Measurements from ENCODE around the gene PCDHA10.
"Not testable (repeated sequence)": the region's sequence is repeated elsewhere in the genome, so short reads cannot be mapped to it uniquely, and the experiment has no call there.

PCDHA10 gene

GRCh38 chr5:140842798-140843733 lies 12.6 kb upstream of the PCDHA10 start:
- no peak for DNase-seq

DNA sequence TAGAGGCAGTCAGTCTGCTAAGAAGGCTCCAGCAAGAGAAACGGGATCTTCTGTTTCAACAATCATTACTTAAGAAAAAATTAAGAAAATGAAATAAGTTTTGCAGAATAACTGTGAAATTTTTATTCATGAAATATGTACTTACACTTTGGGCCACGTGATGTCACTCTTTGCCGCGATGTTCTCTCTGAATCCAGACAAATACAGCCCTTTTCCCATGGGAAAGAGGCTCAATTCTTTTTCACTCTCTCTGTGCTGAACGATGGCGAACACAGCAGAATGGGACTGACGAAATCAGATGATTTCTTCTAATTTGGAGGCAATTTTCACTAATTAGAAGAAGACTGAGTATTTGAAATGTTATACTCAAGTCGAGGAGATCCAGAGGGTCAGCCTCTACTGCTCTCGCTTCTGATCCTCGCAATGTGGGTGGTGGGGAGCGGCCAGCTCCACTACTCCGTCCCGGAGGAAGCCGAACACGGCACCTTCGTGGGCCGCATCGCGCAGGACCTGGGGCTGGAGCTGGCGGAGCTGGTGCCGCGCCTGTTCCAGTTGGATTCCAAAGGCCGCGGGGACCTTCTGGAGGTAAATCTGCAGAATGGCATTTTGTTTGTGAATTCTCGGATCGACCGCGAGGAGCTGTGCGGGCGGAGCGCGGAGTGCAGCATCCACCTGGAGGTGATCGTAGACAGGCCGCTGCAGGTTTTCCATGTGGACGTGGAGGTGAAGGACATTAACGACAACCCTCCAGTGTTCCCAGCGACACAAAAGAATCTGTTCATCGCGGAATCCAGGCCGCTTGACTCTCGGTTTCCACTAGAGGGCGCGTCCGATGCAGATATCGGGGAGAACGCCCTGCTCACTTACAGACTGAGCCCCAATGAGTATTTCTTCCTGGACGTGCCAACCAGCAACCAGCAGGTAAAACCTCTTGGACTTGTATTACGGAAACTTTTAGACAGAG lies 7.3 kb upstream of the PCDHA10 start, which contains the start of gene PCDHA9:
Gene PCDHA9, plus strand, starts transcription at position 244 of the 964 bp plus-strand sequence. Its CDS starts 114 bp downstream, at position 358.
- not testable (repeated sequence) for DNase-seq

- DNase-seq: not testable (repeated sequence)
Observed at GRCh38 chr5:140849831-140850634, 5.7 kb upstream of the PCDHA10 start.

DNA sequence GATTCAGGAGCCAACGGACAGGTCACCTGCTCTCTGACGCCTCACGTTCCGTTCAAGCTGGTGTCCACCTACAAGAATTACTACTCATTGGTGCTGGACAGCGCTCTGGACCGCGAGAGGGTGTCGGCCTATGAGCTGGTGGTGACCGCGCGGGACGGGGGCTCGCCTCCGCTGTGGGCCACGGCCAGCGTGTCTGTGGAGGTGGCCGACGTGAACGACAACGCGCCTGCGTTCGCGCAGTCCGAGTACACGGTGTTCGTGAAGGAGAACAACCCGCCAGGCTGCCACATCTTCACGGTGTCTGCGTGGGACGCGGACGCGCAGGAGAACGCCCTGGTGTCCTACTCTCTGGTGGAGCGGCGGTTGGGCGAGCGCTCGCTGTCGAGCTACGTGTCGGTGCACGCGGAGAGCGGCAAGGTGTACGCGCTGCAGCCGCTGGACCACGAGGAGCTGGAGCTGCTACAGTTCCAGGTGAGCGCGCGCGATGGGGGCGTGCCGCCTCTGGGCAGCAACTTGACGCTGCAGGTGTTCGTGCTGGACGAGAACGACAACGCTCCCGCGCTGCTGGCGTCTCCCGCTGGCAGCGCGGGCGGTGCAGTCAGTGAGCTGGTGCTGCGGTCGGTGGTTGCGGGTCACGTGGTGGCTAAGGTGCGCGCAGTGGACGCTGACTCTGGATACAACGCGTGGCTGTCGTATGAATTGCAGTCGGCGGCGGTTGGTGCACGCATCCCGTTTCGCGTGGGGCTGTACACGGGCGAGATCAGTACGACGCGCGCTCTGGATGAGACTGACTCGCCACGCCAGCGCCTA lies 1.7 kb downstream of the PCDHA10 start:
- DNase-seq: no peak

GRCh38 chr5:140857987-140858240 lies 2.2 kb downstream of the PCDHA10 start:
- no peak for DNase-seq

- no peak for DNase-seq
Observed at GRCh38 chr5:140862441-140863295, 7.0 kb downstream of the PCDHA10 start.

DNA sequence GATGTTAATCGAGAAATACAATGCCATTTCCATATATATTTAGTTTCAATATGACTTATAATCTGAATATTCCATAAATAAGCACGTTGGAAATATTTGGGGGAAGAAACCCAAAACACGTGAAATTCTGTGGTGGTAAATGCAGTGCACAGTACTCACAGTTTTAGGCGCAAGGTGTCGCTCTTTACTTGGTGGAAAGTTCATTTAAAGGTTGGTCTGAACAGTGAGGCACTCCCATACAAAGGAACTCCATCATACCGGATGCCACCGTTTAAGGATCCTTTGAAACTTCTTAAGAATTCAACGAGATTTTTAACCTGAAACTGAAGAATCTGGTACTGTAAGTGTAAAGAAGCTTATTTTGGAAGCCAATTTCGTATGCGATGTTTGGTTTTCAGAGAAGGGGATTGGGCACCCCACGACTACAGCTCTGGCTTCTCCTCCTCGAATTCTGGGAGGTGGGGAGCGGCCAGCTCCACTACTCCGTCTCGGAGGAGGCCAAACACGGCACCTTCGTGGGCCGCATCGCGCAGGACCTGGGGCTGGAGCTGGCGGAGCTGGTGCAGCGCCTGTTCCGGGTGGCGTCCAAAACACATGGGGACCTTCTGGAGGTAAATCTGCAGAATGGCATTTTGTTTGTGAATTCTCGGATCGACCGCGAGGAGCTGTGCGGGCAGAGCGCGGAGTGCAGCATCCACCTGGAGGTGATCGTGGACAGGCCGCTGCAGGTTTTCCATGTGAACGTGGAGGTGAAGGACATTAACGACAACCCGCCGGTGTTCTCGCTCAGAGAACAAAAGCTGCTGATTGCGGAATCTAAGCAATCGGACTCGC lies 13.2 kb downstream of the PCDHA10 start, which contains the start of gene PCDHA11:
Gene PCDHA11, plus strand, starts transcription at position 237 of the 834 bp plus-strand sequence. Its CDS starts 147 bp downstream, at position 384.
- no peak for DNase-seq

DNA sequence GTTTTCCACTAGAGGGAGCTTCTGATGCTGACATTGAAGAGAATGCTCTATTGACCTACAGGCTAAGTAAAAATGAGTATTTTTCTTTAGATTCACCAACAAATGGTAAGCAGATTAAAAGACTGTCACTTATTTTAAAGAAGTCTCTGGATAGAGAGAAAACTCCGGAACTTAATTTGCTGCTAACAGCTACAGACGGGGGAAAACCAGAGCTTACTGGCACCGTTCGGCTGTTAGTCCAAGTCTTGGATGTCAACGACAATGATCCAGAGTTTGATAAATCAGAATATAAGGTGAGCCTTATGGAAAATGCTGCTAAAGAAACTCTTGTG lies 13.8 kb downstream of the PCDHA10 start:
- no peak for DNase-seq

GRCh38 chr5:140870221-140871201 lies 14.8 kb downstream of the PCDHA10 start:
- DNase-seq: no peak

DNA sequence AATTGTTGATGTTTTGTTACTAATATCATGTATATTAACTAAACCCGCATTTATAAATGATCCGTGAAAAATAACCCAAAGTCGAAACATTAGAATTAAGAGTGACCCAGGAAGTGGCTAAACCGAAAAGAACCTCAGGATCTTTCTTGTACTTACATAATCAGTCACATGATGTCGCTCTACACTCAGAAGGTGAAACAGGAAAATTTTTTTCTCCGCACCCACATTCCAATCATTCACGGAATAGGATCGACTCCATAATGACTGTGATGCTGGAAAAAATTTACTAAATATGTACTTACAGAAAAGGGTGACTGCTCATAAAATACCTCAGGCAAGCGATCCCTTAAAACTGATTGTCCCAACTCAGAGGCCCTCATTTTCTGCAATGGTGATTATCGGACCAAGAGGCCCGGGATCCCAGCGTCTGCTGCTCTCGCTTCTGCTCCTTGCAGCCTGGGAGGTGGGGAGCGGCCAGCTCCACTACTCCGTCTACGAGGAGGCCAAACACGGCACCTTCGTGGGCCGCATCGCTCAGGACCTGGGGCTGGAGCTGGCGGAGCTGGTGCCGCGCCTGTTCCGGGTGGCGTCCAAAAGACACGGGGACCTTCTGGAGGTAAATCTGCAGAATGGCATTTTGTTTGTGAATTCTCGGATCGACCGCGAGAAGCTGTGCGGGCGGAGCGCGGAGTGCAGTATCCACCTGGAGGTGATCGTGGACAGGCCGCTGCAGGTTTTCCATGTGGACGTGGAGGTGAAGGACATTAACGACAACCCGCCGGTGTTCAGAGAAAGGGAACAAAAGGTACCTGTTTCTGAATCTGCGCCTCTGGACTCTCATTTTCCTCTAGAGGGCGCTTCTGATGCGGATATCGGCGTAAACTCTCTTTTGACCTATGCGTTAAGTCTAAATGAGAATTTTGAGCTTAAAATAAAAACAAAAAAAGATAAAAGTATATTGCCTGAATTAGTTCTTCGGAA lies 19.7 kb downstream of the PCDHA10 start, which contains the start of gene PCDHA12:
Gene PCDHA12, plus strand, starts transcription at position 224 of the 981 bp plus-strand sequence. Its CDS starts 165 bp downstream, at position 389.
- DNase-seq: no peak

DNA sequence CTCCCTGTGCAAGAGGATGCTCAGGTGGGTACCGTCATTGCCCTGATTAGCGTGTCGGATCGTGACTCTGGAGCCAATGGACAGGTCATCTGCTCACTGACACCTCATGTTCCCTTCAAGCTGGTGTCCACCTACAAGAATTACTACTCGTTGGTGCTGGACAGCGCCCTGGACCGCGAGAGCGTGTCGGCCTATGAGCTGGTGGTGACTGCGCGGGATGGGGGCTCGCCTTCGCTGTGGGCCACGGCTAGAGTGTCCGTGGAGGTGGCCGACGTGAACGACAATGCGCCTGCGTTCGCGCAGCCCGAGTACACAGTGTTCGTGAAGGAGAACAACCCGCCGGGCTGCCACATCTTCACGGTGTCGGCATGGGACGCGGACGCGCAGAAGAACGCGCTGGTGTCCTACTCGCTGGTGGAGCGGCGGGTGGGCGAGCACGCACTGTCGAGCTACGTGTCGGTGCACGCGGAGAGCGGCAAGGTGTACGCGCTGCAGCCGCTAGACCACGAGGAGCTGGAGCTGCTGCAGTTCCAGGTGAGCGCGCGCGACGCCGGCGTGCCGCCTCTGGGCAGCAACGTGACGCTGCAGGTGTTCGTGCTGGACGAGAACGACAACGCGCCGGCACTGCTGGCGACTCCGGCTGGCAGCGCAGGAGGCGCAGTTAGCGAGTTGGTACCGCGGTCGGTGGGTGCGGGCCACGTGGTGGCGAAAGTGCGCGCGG lies 21.0 kb downstream of the PCDHA10 start:
- DNase-seq: not testable (repeated sequence)

DNA sequence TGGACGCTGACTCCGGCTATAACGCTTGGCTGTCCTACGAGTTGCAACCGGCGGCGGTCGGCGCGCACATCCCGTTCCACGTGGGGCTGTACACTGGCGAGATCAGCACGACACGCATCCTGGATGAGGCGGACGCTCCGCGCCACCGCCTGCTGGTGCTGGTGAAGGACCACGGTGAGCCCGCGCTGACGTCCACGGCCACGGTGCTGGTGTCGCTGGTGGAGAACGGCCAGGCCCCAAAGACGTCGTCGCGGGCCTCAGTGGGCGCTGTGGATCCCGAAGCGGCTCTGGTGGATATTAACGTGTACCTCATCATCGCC lies 21.5 kb downstream of the PCDHA10 start:
- no peak for DNase-seq

- no peak for DNase-seq
Observed at GRCh38 chr5:140881889-140882590, 26.3 kb downstream of the PCDHA10 start, which contains the start of gene PCDHA13. TSS of gene PCDHA13 (plus strand) at chr5:140882124. CDS start at chr5:140882269, 145 bp downstream.

GRCh38 chr5:140882591-140882899 lies 26.8 kb downstream of the PCDHA10 start:
- no peak for DNase-seq

DNA sequence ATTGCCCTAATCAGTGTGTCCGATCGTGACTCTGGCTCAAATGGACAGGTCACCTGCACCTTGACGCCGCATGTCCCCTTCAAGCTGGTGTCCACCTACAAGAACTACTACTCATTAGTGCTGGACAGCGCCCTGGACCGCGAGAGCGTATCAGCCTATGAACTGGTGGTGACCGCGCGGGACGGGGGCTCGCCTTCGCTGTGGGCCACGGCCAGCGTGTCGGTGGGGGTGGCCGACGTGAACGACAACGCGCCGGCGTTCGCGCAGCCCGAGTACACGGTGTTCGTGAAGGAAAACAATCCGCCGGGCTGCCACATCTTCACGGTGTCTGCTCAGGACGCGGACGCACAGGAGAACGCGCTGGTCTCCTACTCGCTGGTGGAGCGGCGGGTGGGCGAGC lies 27.7 kb downstream of the PCDHA10 start:
- DNase-seq: no peak

Measured in stimulated activated CD4-positive, alpha-beta T cell treated with anti-CD3 and anti-CD28 coated beads, Interleukin-4, amount 100 ng/mL, for 1 hour (primary cell).